AG04449 (cell line): ENCODE measurements around the gene ARHGAP31.

ENCODE experiments used
- CTCF ChIA-PET: fragments of 350-600 bp; formaldehyde crosslinking; extraction: SDS; loops from one replicate; lab custom pipeline; 2021; ENCODE audit warnings: antibody characterized with exemption; lab: Yijun Ruan, JAX
- POLR2A ChIA-PET: fragments of 400-600, 350-600 bp; formaldehyde crosslinking; extraction: SDS; loops from one replicate; lab custom pipeline; 2020; ENCODE audit warnings: antibody characterized with exemption, inconsistent platforms; lab: Yijun Ruan, JAX
- DNase-seq: peaks from one replicate; pipeline ENCODE4 v3.0.0-alpha.2; 2010; ENCODE audit warnings: low read depth, low spot score
- H3K4me3 ChIP-seq: 2 replicates; pipeline ENCODE4 v1.5.1; 2011; ENCODE audit warnings: low read depth, mild to moderate bottlenecking, control low read depth, low read length
- CTCF ChIP-seq: IDR thresholded peaks from one replicate; pipeline ENCODE4 v1.5.1; 2011; ENCODE audit warnings: mild to moderate bottlenecking, moderate library complexity, low read length, control low read depth, inconsistent platforms; ENCODE audit not compliant: insufficient read depth; ENCODE audit errors: missing control alignments

ARHGAP31 gene

GRCh38 chr3:119292666-119293065 lies 1.5 kb upstream of the ARHGAP31 start:
- H3K4me3 ChIP-seq: no peak overlapping the region
- ChIA-PET POLR2A (no interaction called here), CTCF (interaction anchor here (1.0 to 4.3 kb wide), 5 partner anchors 11 to 61 kb away, joined by 3 to 22 read pairs (median 10); partner anchors contain the start of gene B4GALT4)
- TF ChIP-seq CTCF: no peak
- DNase-seq: no peak

GRCh38 chr3:119293105-119293870 lies 895 bp upstream of the ARHGAP31 start:
- peak overlapping the region; percentile 89 for H3K4me3 ChIP-seq
- no peak for DNase-seq
- no peak for TF ChIP-seq CTCF
- ChIA-PET CTCF (interaction anchor here (0.7 to 4.3 kb wide), 7 partner anchors 10 to 61 kb away, joined by 3 to 22 read pairs (median 4); partner anchors contain the start of gene B4GALT4), POLR2A (interaction anchor here (1.2 to 2.9 kb wide), 2 partner anchors 11 to 17 kb away, joined by 4 to 19 read pairs; no protein-coding TSS in a partner anchor)

- no peak for DNase-seq
- CTCF ChIA-PET: interaction anchor here (1.0 to 4.3 kb wide), 5 partner anchors 9 to 59 kb away, joined by 3 to 22 read pairs (median 7); no protein-coding TSS in a partner anchor
- H3K4me3 ChIP-seq: peak overlapping the region; percentile 89
- no peak for TF ChIP-seq CTCF
- POLR2A ChIA-PET: interaction anchor here (0.6 to 2.9 kb wide), 8 partner anchors 9 to 101 kb away, joined by 3 to 19 read pairs (median 6); partner anchors contain the start of gene B4GALT4
Observed at GRCh38 chr3:119294696-119295671, 801 bp downstream of the ARHGAP31 start.

GRCh38 chr3:119295816-119296726 lies 1.9 kb downstream of the ARHGAP31 start:
- POLR2A ChIA-PET: interaction anchor here (1.0 to 2.9 kb wide), 5 partner anchors 8 to 55 kb away, joined by 3 to 19 read pairs (median 7); partner anchors contain the start of gene B4GALT4
- TF ChIP-seq CTCF: no peak
- H3K4me3 ChIP-seq: peak overlapping the region; percentile 89
- CTCF ChIA-PET: interaction anchor here (0.7 to 4.3 kb wide), 5 partner anchors 12 to 58 kb away, joined by 3 to 22 read pairs (median 4); no protein-coding TSS in a partner anchor
- DNase-seq: no peak

- CTCF ChIA-PET: interaction anchor here (0.7 to 4.3 kb wide), 7 partner anchors 13 to 65 kb away, joined by 3 to 22 read pairs (median 4); no protein-coding TSS in a partner anchor
- POLR2A ChIA-PET: interaction anchor here (1.0 to 2.9 kb wide), 5 partner anchors 7 to 56 kb away, joined by 3 to 19 read pairs (median 7); partner anchors contain the start of gene B4GALT4
Observed at GRCh38 chr3:119296727-119297122, 2.5 kb downstream of the ARHGAP31 start.

More at GRCh38 chr3:119296727-119297122, 2.5 kb downstream of the ARHGAP31 start:
- no peak for TF ChIP-seq CTCF
- peak overlapping the region; percentile 89 for H3K4me3 ChIP-seq
- DNase-seq: no peak
